A549 treated with GW870086 at 1 μM for 4 hours (cell line): Measurements from ENCODE around the gene STPG4. TPM values are rescaled to one million over a fixed set of nuclear protein-coding genes. Genes with fewer than 3 reads are reported as not detected.

Experiments
- total RNA-seq: library from RNA; stranded (reverse); fragments of 200-300 nt; extraction: Qiagen RNA extraction; gene quantifications from 5 replicates; pipeline ENCODE4 v1.2.3, GENCODE V29; 2022; ENCODE audit warnings: low read depth

STPG4 gene, protein sequence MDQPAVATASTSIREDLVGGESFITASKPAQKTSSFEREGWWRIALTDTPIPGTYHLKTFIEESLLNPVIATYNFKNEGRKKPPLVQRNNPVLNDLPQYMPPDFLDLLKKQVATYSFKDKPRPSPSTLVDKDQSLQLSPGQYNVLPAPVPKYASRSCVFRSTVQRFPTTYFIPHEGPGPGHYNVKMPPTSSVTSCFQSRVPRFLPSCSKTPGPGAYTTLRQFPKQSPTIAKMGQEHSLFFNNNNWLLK
- not detected in 5 replicates for total RNA-seq

DNA sequence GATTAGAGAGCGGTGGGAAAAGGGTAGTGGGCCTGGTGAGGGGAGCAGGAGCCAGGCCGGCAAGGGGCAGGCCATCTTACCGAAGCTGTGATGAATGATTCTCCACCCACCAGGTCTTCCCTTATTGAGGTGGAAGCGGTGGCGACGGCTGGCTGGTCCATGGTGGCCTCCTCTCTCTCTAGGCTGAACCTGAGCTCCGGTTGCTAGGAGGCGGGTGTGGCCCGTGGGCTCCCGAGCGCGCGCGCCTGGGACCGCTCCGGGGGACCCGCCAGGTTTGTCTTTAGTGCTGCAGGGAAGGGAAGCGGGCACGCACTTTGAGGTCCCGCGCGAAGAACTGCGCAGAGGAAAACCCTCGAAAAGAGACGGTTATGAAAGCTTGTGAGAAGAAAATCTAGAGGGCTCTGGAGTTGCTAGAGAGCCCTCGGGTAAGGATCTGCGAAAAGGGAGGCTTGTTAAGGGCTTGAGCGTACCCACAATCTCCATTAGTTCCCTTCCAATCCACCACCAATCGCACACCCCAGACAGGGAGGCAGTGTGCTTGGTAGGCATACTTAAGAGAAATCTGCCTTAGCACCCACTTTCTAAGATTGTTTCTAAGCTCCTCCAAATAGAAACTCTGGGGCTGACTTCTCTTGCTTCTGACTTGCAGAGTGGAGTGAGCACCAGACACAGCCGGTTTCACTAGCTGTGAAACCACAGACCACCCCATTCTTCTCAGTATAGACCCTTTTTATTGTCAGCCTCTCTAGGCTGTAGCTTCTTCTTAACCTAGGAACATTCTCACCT is at the start of gene STPG4:
STPG4 (minus strand) TSS at position 218 of the 786 bp plus-strand sequence; CDS start at position 161, 57 bp downstream.

Other genes starting within 250 kb of the STPG4 start
- gene MCFD2, start 239.5 kb downstream of the STPG4 start, total RNA-seq: 92.5 to 123 TPM (median 115 TPM) in 5 replicates
- gene TTC7A, start 214.1 kb downstream of the STPG4 start, total RNA-seq: 39.7 to 45.3 TPM (median 44.6 TPM) in 5 replicates
- 995 to 1,338 TPM (median 1,067 TPM) in 5 replicates for gene CALM2, start 21.2 kb upstream of the STPG4 start, total RNA-seq
- gene EPCAM, start 214.0 kb upstream of the STPG4 start, total RNA-seq: 3.9 to 6.4 TPM (median 4.0 TPM) in 5 replicates
- 33.7 to 46.0 TPM (median 37.7 TPM) in 5 replicates for gene MSH2, start 247.8 kb upstream of the STPG4 start, total RNA-seq